ENCODE data around the gene PAQR5. TPM values are rescaled to one million over a fixed set of nuclear protein-coding genes. Genes with fewer than 3 reads are reported as not detected.

Gene PAQR5
- total and polyA plus RNA-seq, 3 donors from 2014 or later: 0.25 to 4.5 (median 0.31) TPM

DNA sequence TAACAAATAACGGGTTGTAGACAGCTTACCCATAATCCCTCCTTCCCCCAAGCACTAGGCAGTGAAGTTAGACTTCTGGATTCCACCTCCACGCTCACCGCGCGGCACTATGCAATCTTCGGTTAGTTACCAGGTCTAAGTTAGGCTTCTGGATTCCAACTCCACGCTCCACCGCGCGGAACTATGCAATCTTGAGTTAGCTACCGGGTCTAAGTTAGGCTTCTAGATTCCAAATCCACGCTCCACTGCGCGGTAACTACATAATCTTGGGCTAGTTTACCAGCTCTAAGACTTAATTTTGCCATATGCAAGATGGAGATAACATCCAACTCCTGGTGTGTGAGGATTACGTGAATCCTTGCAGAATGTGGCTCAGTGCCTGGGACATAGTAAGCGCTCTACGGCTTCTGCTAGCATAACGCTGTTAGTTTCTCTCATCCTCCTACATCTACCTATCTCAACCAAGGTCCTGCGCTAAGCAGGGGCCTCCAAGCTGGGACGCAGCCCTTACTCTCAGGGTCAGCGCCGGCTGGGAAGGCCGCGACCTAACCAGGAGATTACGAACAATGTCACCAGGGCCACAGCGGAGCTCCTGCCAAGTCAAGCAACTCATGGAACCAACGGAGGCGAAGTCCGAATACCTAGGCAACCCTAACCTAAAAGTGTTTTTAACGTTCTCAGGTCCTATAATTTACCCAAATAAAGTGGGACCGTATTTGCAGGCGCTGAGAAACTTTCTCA lies 153.4 kb downstream of the PAQR5 start:
- peak overlapping the region; percentile 92 to 94 for H3K4me3 ChIP-seq
- H3K27me3 ChIP-seq: no peaks in the 10 kb centered on the region
- 9 to 10% methylated on average over 13 to 32 of the region's 32 CpGs for WGBS, 2 donors
- no peaks in the 10 kb centered on the region for H3K36me3 ChIP-seq (ENCODE audit: low read depth, missing control alignments)
- peaks cover 29% of the 10 kb centered on the region for H3K4me1 ChIP-seq
- peak; percentile 41 for DNase-seq
- H3K27ac ChIP-seq: peak overlapping the region; percentile 83 to 91
- intact Hi-C loops (cut with DNase I; ENCODE audit: low total_unique reads): no loop called here
- TF ChIP-seq, protein P1, sequence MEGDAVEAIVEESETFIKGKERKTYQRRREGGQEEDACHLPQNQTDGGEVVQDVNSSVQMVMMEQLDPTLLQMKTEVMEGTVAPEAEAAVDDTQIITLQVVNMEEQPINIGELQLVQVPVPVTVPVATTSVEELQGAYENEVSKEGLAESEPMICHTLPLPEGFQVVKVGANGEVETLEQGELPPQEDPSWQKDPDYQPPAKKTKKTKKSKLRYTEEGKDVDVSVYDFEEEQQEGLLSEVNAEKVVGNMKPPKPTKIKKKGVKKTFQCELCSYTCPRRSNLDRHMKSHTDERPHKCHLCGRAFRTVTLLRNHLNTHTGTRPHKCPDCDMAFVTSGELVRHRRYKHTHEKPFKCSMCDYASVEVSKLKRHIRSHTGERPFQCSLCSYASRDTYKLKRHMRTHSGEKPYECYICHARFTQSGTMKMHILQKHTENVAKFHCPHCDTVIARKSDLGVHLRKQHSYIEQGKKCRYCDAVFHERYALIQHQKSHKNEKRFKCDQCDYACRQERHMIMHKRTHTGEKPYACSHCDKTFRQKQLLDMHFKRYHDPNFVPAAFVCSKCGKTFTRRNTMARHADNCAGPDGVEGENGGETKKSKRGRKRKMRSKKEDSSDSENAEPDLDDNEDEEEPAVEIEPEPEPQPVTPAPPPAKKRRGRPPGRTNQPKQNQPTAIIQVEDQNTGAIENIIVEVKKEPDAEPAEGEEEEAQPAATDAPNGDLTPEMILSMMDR (IDR thresholded peaks at IDR 0.05): no peak
- TF ChIP-seq POLR2A (IDR thresholded peaks at IDR 0.05): no peak
- no peaks in the 10 kb centered on the region for H3K9me3 ChIP-seq

DNA sequence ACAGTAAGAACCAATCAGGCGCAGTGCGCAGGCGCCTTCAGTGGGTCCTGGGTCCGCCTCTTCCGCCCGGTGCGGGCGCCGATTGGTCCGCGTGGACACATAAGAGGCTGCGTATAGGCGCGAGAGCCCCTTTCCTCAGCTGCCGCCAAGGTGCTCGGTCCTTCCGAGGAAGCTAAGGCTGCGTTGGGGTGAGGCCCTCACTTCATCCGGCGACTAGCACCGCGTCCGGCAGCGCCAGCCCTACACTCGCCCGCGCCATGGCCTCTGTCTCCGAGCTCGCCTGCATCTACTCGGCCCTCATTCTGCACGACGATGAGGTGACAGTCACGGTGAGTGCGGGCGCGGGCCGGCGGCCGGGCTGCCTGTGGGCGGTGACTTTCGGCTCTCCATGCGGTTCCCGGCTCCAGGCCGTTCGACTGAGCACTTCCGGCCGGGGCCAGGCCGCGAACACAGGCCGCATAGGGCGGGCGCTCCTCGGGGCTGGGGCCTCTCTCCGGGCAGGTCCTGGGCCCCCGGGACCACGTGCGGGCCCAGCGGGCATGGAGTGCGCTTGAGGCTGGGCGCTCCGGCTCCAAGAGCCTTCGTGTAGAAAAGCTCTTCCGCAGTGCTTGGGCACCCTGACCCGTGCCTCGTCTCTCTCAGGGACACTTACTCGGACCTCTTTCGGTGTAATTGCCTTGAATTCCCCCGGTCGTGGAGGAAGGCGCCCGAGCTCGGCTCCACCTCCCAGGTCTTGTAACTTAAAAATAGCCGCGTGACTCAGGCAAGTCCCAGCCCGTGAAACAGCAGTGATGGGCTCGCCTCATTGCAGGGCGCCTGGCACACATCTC lies 154.2 kb downstream of the PAQR5 start, which contains the start of gene RPLP1:
RPLP1 (plus strand) TSS at position 127 of the 830 bp plus-strand sequence; CDS start at position 258, 131 bp downstream.
- H3K27me3 ChIP-seq: no peaks in the 10 kb centered on the region
- 0 to 1% methylated on average over 23 to 77 of the region's 77 CpGs for WGBS, 2 donors

DNA sequence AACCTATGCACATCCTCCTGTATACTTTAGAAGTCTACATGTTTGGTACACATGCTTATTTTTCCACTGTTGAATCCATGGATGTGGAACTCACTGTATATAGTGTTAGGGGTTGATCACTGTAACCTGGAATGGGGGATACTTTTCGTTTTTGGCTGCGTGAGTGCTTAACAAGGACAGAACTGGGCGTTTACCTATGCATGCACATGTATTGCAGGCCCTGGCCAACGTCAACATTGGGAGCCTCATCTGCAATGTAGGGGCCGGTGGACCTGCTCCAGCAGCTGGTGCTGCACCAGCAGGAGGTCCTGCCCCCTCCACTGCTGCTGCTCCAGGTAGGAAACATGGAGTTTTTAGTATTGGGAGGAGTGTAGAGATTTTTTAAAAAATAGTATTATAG lies 156.2 kb downstream of the PAQR5 start:
- H3K4me1 ChIP-seq: peaks cover 29% of the 10 kb centered on the region
- no peak overlapping the region for H3K4me3 ChIP-seq
- no peak overlapping the region for H3K27ac ChIP-seq
- no peaks in the 10 kb centered on the region for H3K36me3 ChIP-seq (ENCODE audit: low read depth, missing control alignments)
- WGBS, 2 donors: 25 to 38% methylated on average over 5 of the region's 5 CpGs
- H3K9me3 ChIP-seq: no peaks in the 10 kb centered on the region
- H3K27me3 ChIP-seq: no peaks in the 10 kb centered on the region
- intact Hi-C loops (cut with DNase I; ENCODE audit: low total_unique reads): no loop called here
- no peak for DNase-seq
- TF ChIP-seq POLR2A (IDR thresholded peaks at IDR 0.05): no peak

More for the DNA sequence above, 154.2 kb downstream of the PAQR5 start, which contains the start of gene RPLP1:
- H3K27ac ChIP-seq: peak within 1 kb of the TSS; percentile 83 to 91
- intact Hi-C loops (cut with DNase I; ENCODE audit: low total_unique reads): no loop called here
- H3K4me3 ChIP-seq: peak within 1 kb of the TSS; percentile 92 to 94
- H3K4me1 ChIP-seq: peaks cover 29% of the 10 kb centered on the region
- DNase-seq: peak; percentile 99
- no peaks in the 10 kb centered on the region for H3K36me3 ChIP-seq (ENCODE audit: low read depth, missing control alignments)
- TF ChIP-seq, protein P1 (IDR thresholded peaks at IDR 0.05): no peak
- peak; percentile 51 for TF ChIP-seq POLR2A (IDR thresholded peaks at IDR 0.05)
- H3K9me3 ChIP-seq: no peaks in the 10 kb centered on the region

DNA sequence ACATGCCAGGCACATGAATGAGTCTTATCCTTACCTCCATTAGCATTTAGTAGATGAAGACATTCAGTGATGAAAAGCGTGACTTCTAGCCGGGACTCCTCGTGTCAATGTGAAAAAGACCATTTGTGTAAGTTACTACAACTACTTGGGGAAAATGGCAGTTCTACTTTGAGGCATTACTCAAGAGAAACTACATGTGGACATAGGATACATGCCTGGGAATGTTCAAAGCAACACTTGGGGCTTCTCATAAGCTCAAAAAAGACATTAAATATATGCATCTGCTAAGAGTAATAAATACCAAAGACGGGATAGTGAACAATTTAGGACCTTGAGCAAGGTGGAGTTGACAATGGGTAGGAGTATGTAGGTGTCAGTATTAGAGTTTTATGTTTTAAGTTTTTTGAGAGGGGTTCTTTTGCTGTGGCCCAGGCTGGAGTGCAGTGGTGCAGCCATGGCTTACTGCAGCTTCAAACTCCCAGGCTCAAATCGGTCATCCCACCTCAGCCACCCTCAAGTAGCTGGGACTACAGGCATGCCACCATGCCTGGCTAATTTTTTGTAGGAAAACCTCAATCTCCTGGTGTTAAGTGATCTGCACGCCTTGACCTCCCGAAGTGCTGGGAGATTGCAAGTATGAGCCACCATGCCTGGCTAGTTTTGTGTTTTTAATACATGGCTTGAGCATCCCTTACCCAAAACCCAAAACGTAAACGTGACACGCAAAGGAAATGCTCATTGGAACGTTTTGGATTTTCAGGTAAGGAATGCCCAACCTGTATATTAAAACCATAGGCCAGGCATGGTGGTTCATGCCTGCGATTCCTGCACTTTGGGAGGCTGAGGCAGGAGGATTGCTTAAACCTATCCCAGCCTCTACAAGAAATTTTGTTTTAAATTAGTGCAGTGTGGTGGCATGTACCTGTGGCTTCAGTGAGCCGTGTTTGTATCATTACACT lies 157.8 kb downstream of the PAQR5 start:
- intact Hi-C loops (cut with DNase I; ENCODE audit: low total_unique reads): no loop called here
- H3K4me1 ChIP-seq: peaks cover 31% of the 10 kb centered on the region

More for the DNA sequence above, 157.8 kb downstream of the PAQR5 start:
- Histone ChIP-seq H3K27ac (no peak overlapping the region), H3K9me3 (no peaks in the 10 kb centered on the region), H3K4me3 (no peak overlapping the region), H3K27me3 (no peaks in the 10 kb centered on the region), H3K36me3 (ENCODE audit: low read depth, missing control alignments) (no peaks in the 10 kb centered on the region)
- TF ChIP-seq, protein P1 (IDR thresholded peaks at IDR 0.05): no peak
- no peak for TF ChIP-seq POLR2A (IDR thresholded peaks at IDR 0.05)
- WGBS, 2 donors: 87 to 89% methylated on average over 13 of the region's 13 CpGs
- DNase-seq: no peak

Other genes with a start within 250 kb of the PAQR5 start
- 10 to 100 TPM; 15.5 to 18.0 TPM for gene GLCE, start 138.3 kb upstream of the PAQR5 start, total RNA-seq
- gene GLCE, start 138.3 kb upstream of the PAQR5 start, polyA plus RNA-seq (ENCODE audit: insufficient read depth, low read depth, low replicate concordance): 10.2 TPM
- gene KIF23, start 115.4 kb downstream of the PAQR5 start, total RNA-seq: 10 to 100 TPM; 17.1 to 23.9 TPM
- gene KIF23, start 115.4 kb downstream of the PAQR5 start, polyA plus RNA-seq (ENCODE audit: insufficient read depth, low read depth, low replicate concordance): 28.4 TPM
- gene RPLP1, start 153.9 kb downstream of the PAQR5 start, total RNA-seq: 100 to 1,000 TPM; 245 to 513 TPM
- gene RPLP1, start 153.9 kb downstream of the PAQR5 start, polyA plus RNA-seq (ENCODE audit: insufficient read depth, low read depth, low replicate concordance): 1,127 TPM

All from testis (tissue), 3 donors.